HEK293T (cell line): ENCODE measurements around the gene LRMDA.
A peak's percentile ranks its signal among the peaks of the same experiment; 100 is the strongest.

Experiments
- CTCF ChIA-PET: fragments of 350-600 bp; formaldehyde crosslinking; extraction: SDS; loops from one replicate; lab custom pipeline; 2021; ENCODE audit warnings: antibody characterized with exemption, inconsistent platforms; lab: Yijun Ruan, JAX
- POLR2A ChIA-PET: fragments of 350-600 bp; formaldehyde crosslinking; extraction: SDS; loops from one replicate; lab custom pipeline; 2020; ENCODE audit warnings: antibody characterized with exemption, inconsistent platforms; lab: Yijun Ruan, JAX
- DNase-seq: peaks from one replicate; pipeline ENCODE4 v3.0.0; 2012; ENCODE audit warnings: mixed read lengths; ENCODE audit errors: extremely low spot score
- ARNT ChIP-seq: fragments of 450-650 bp; IDR thresholded peaks from 2 replicates; pipeline ENCODE4 v1.6.1; 2017; ENCODE audit warnings: mild to moderate bottlenecking
- BHLHE40 ChIP-seq: fragments of 450-650 bp; IDR thresholded peaks from 2 replicates; pipeline ENCODE4 v1.6.1; 2016; ENCODE audit warnings: mild to moderate bottlenecking, moderate library complexity, borderline replicate concordance
- CTBP1 ChIP-seq: fragments of 450-650 bp; IDR thresholded peaks from 2 replicates; pipeline ENCODE4 v1.6.1; 2016; ENCODE audit warnings: borderline replicate concordance
- ELF4 ChIP-seq: fragments of 450-650 bp; IDR thresholded peaks from 2 replicates; pipeline ENCODE4 v1.6.1; 2017; ENCODE audit warnings: antibody characterized with exemption
- FOXA1 ChIP-seq: fragments of 450-650 bp; IDR thresholded peaks from 2 replicates; pipeline ENCODE4 v1.6.1; 2016; ENCODE audit warnings: mild to moderate bottlenecking
- FOXK2 ChIP-seq: fragments of 450-650 bp; IDR thresholded peaks from 2 replicates; pipeline ENCODE4 v1.6.1; 2016; ENCODE audit warnings: mild to moderate bottlenecking
- FOXM1 ChIP-seq: fragments of 450-650 bp; IDR thresholded peaks from 2 replicates; pipeline ENCODE4 v1.6.1; 2017; ENCODE audit warnings: mild to moderate bottlenecking, borderline replicate concordance
- HDGF ChIP-seq: fragments of 450-650 bp; IDR thresholded peaks from 2 replicates; pipeline ENCODE4 v1.6.1; 2017; ENCODE audit warnings: antibody characterized with exemption, borderline replicate concordance
- L3MBTL2 ChIP-seq: fragments of 450-650 bp; conservative IDR thresholded peaks from 2 replicates; pipeline ENCODE4 v1.6.1; 2016; ENCODE audit warnings: mild to moderate bottlenecking
- LEF1 ChIP-seq: fragments of 450-650 bp; IDR thresholded peaks from 2 replicates; pipeline ENCODE4 v1.6.1; 2017; ENCODE audit warnings: mild to moderate bottlenecking, borderline replicate concordance
- NFRKB ChIP-seq: fragments of 450-650 bp; IDR thresholded peaks from 2 replicates; pipeline ENCODE4 v1.6.1; 2016; ENCODE audit warnings: mild to moderate bottlenecking, moderate library complexity
- SP1 ChIP-seq: fragments of 450-650 bp; IDR thresholded peaks from 2 replicates; pipeline ENCODE4 v1.6.1; 2017
- SUZ12 ChIP-seq: fragments of 450-650 bp; IDR thresholded peaks from 2 replicates; pipeline ENCODE4 v1.6.1; 2016; ENCODE audit warnings: mild to moderate bottlenecking
- TARDBP ChIP-seq: fragments of 450-650 bp; IDR thresholded peaks from 2 replicates; pipeline ENCODE4 v1.6.1; 2016
- ZNF384 ChIP-seq: fragments of 450-650 bp; IDR thresholded peaks from 2 replicates; pipeline ENCODE4 v1.6.1; 2016
- TF ChIP-seq, protein P1 (sequence below): fragments of 450-650 bp; IDR thresholded peaks from 2 replicates; pipeline ENCODE4 v1.6.1; 2016

Gene LRMDA

GRCh38 chr10:75468612-75469005 is 37.2 kb downstream of the LRMDA start:
- DNase-seq = no peak
- TF ChIP-seq, protein P1, sequence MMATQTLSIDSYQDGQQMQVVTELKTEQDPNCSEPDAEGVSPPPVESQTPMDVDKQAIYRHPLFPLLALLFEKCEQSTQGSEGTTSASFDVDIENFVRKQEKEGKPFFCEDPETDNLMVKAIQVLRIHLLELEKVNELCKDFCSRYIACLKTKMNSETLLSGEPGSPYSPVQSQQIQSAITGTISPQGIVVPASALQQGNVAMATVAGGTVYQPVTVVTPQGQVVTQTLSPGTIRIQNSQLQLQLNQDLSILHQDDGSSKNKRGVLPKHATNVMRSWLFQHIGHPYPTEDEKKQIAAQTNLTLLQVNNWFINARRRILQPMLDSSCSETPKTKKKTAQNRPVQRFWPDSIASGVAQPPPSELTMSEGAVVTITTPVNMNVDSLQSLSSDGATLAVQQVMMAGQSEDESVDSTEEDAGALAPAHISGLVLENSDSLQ = no peak
- TF ChIP-seq L3MBTL2 = peak; percentile 55
- POLR2A ChIA-PET = no interaction called here
- CTCF ChIA-PET = no interaction called here

- no peak for DNase-seq
- ChIA-PET POLR2A (interaction anchor here (1.1 kb wide), 1 partner anchor 67 kb away, joined by 4 read pairs; the partner anchor contains the start of gene ZNF503), CTCF (no interaction called here)
- TF ChIP-seq ZNF384 (peak; percentile 49; the same call in 1 of the 2 replicates), SUZ12 (no peak), CTBP1 (no peak), SP1 (no peak), BHLHE40 (no peak), ARNT (no peak), LEF1 (no peak), FOXM1 (no peak), NFRKB (no peak)
- TF ChIP-seq, protein P1 = peak; percentile 89
Observed at GRCh38 chr10:75469006-75469616, 37.7 kb downstream of the LRMDA start.

DNA sequence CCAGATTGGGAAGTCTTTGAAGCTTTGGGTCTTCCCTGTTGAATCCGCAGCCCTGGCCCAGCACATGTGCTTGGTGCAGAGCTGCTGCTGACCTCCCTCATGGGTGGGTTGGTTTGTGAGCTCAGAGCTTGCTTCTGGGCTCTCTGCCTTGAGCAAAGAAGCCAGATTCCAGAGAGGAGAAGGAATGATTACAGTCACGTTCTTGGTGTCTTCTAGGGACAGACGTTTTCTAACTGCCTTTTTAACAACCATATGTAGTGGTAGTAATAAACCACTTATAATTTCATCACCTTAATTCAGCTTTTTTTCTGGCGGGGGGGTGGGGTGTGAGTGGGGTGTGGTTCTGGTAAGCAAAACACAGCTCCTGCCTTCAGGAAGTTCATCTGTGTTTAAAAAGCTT is 39.5 kb downstream of the LRMDA start:
- POLR2A ChIA-PET = interaction anchor here (1.0 to 1.5 kb wide), 3 partner anchors 17 to 69 kb away, joined by 3 read pairs; partner anchors contain the start of gene ZNF503
- TF ChIP-seq SUZ12 = no peak
- no peak for TF ChIP-seq L3MBTL2
- TF ChIP-seq HDGF = no peak
- TF ChIP-seq, protein P1 = no peak
- DNase-seq = no peak
- CTCF ChIA-PET = interaction anchor here (0.6 kb wide), 1 partner anchor 69 kb away, joined by 3 read pairs; the partner anchor contains the start of gene ZNF503

DNA sequence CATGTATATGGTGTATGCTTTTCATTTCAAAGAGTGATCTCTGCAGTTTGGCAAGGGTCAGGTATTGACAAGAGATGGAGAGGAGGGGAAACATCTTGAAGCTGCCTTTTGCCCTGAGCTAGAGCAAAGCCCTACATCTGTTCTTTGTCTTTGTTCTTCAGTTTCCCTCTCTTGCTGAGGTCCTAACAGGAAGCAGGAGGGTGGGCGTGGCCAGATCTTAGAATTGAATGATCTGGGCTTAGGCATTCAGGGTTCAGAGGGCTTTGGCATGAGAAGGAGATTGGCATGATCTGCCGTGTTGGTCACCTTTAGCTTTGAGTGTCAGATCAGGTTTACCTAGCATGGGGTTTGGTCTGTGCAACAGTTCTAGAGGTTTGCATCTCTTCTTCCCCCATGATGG is 41.3 kb downstream of the LRMDA start:
- no peak for TF ChIP-seq FOXA1
- TF ChIP-seq LEF1 = no peak
- no peak for TF ChIP-seq TARDBP
- no peak for TF ChIP-seq L3MBTL2
- TF ChIP-seq HDGF = no peak
- ChIA-PET CTCF (interaction anchor here (0.7 kb wide), 1 partner anchor 36 kb away, joined by 3 read pairs; no protein-coding TSS in a partner anchor), POLR2A (no interaction called here)
- DNase-seq = no peak

GRCh38 chr10:75474106-75474505 is 42.7 kb downstream of the LRMDA start:
- TF ChIP-seq HDGF = no peak
- TF ChIP-seq L3MBTL2 = no peak
- no peak for TF ChIP-seq TARDBP
- TF ChIP-seq SP1 = no peak
- TF ChIP-seq ARNT = no peak
- TF ChIP-seq, protein P1 = no peak
- TF ChIP-seq ELF4 = no peak
- TF ChIP-seq BHLHE40 = no peak
- no peak for TF ChIP-seq ZNF384
- no peak for TF ChIP-seq FOXK2
- TF ChIP-seq SUZ12 = no peak
- TF ChIP-seq FOXM1 = no peak
- no peak for TF ChIP-seq CTBP1
- DNase-seq = no peak
- ChIA-PET CTCF (no interaction called here), POLR2A (no interaction called here)

- POLR2A ChIA-PET = no interaction called here
- CTCF ChIA-PET = no interaction called here
- no peak for DNase-seq
- TF ChIP-seq BHLHE40 (no peak), NFRKB (no peak), FOXM1 (no peak), ELF4 (no peak), CTBP1 (no peak)
- TF ChIP-seq, protein P1 = no peak
Observed at GRCh38 chr10:75475460-75476182, 44.2 kb downstream of the LRMDA start.
